RWPE2 (cell line): ENCODE results near the gene ZFP91.

Experiments used
- ATAC-seq: fragments of 200-7000 bp; cut with Tn5 transposase; 3 replicates; pipeline ENCODE4 v1.9.1; 2021; ENCODE audit warnings: low read depth
- DNase-seq: peaks from one replicate; pipeline ENCODE4 v3.0.0-alpha.2; 2020; ENCODE audit warnings: low spot score
- H3K27ac ChIP-seq: fragments of 450-650 bp; 2 replicates; pipeline ENCODE4 v1.5.1; 2017; ENCODE audit warnings: mild to moderate bottlenecking; ENCODE audit not compliant: poor library complexity, severe bottlenecking
- H3K27me3 ChIP-seq: fragments of 250-450 bp; sonication (Bioruptor Pico); 2 replicates; pipeline ENCODE4 v1.5.1; 2021; ENCODE audit warnings: mild to moderate bottlenecking, moderate library complexity; ENCODE audit not compliant: insufficient read depth, poor library complexity, severe bottlenecking
- H3K36me3 ChIP-seq: fragments of 250-450 bp; sonication (Bioruptor Pico); 2 replicates; pipeline ENCODE4 v1.5.1; 2020; ENCODE audit warnings: low read depth, mild to moderate bottlenecking, moderate library complexity
- H3K4me1 ChIP-seq: fragments of 250-450 bp; sonication (Bioruptor Pico); 2 replicates; pipeline ENCODE4 v1.5.1; 2021; ENCODE audit warnings: mild to moderate bottlenecking, moderate library complexity; ENCODE audit not compliant: insufficient read depth, poor library complexity, severe bottlenecking
- H3K4me3 ChIP-seq: fragments of 250-450 bp; sonication (Bioruptor Pico); 2 replicates; pipeline ENCODE4 v1.5.1; 2021; ENCODE audit warnings: mild to moderate bottlenecking, moderate library complexity; ENCODE audit not compliant: severe bottlenecking
- H3K9me3 ChIP-seq: fragments of 250-450 bp; sonication (Bioruptor Pico); 2 replicates; pipeline ENCODE4 v1.5.1; 2021; ENCODE audit warnings: mild to moderate bottlenecking, moderate library complexity; ENCODE audit not compliant: severe bottlenecking
- CTCF ChIP-seq: fragments of 450-650 bp; IDR thresholded peaks from one replicate; pipeline ENCODE4 v1.5.1; 2017; ENCODE audit warnings: mild to moderate bottlenecking, moderate library complexity; ENCODE audit not compliant: poor library complexity, severe bottlenecking

ZFP91 gene

GRCh38 chr11:58647866-58648265 is 69.0 kb downstream of the ZFP91 start:
- H3K9me3 ChIP-seq = no peaks in the 10 kb centered on the region
- H3K4me1 ChIP-seq = no peaks in the 10 kb centered on the region
- no peak for DNase-seq
- no peak for TF ChIP-seq CTCF
- no peak overlapping the region for H3K27ac ChIP-seq
- no peaks in the 10 kb centered on the region for H3K27me3 ChIP-seq
- no peak for ATAC-seq
- H3K4me3 ChIP-seq = no peak overlapping the region
- no peaks in the 10 kb centered on the region for H3K36me3 ChIP-seq

- TF ChIP-seq CTCF = no peak
- ATAC-seq = no peak
- H3K4me1 ChIP-seq = no peaks in the 10 kb centered on the region
- no peak for DNase-seq
- H3K36me3 ChIP-seq = no peaks in the 10 kb centered on the region
- H3K9me3 ChIP-seq = no peaks in the 10 kb centered on the region
- no peak overlapping the region for H3K4me3 ChIP-seq
- no peak overlapping the region for H3K27ac ChIP-seq
- no peaks in the 10 kb centered on the region for H3K27me3 ChIP-seq
Measured at GRCh38 chr11:58649623-58650022, 70.8 kb downstream of the ZFP91 start.

GRCh38 chr11:58650496-58650895 is 71.6 kb downstream of the ZFP91 start:
- H3K4me1 ChIP-seq = no peaks in the 10 kb centered on the region
- ATAC-seq = no peak
- no peaks in the 10 kb centered on the region for H3K9me3 ChIP-seq
- H3K36me3 ChIP-seq = no peaks in the 10 kb centered on the region
- no peaks in the 10 kb centered on the region for H3K27me3 ChIP-seq
- no peak overlapping the region for H3K27ac ChIP-seq
- no peak overlapping the region for H3K4me3 ChIP-seq
- no peak for DNase-seq
- TF ChIP-seq CTCF = no peak

GRCh38 chr11:58652726-58653280 is 73.9 kb downstream of the ZFP91 start:
- TF ChIP-seq CTCF = no peak
- no peaks in the 10 kb centered on the region for H3K9me3 ChIP-seq
- H3K27ac ChIP-seq = no peak overlapping the region
- no peak for ATAC-seq
- H3K27me3 ChIP-seq = no peaks in the 10 kb centered on the region
- no peak for DNase-seq
- H3K4me1 ChIP-seq = no peaks in the 10 kb centered on the region
- no peak overlapping the region for H3K4me3 ChIP-seq
- H3K36me3 ChIP-seq = no peaks in the 10 kb centered on the region

GRCh38 chr11:58654079-58654907 is 75.4 kb downstream of the ZFP91 start:
- DNase-seq = peak; percentile 69
- ATAC-seq = peak; percentile 90
- TF ChIP-seq CTCF = peak; percentile 95
- no peaks in the 10 kb centered on the region for H3K9me3 ChIP-seq
- peaks cover 10% of the 10 kb centered on the region for H3K4me1 ChIP-seq
- H3K4me3 ChIP-seq = no peak overlapping the region
- H3K27ac ChIP-seq = no peak overlapping the region
- H3K36me3 ChIP-seq = no peaks in the 10 kb centered on the region
- H3K27me3 ChIP-seq = no peaks in the 10 kb centered on the region
